Esophagus (tissue), 2 donors: ENCODE data around the gene ENGASE. TPM values are rescaled to one million over a fixed set of nuclear protein-coding genes. Genes with fewer than 3 reads are reported as not detected.
"Not testable (repeated sequence)": the region's sequence is repeated elsewhere in the genome, so short reads cannot be mapped to it uniquely, and the experiment has no call there.

Experiments
- H3K27ac ChIP-seq, 2 donors: one replicate each; pipeline ENCODE4 v1.5.1; 2013; ENCODE audit warnings: low read depth in 2 of 2, mild to moderate bottlenecking in 2 of 2, inconsistent platforms in 1 of 2, low read length in 1 of 2, moderate library complexity in 1 of 2
- H3K27me3 ChIP-seq, 2 donors: one replicate each; pipeline ENCODE4 v1.6.1; 2013; ENCODE audit warnings: low read length in 2 of 2, control low read depth in 1 of 2, mild to moderate bottlenecking in 1 of 2; ENCODE audit not compliant: insufficient read depth in 2 of 2, control insufficient read depth in 1 of 2
- H3K36me3 ChIP-seq, 2 donors: one replicate each; pipeline ENCODE4 v1.6.1; 2013; ENCODE audit warnings: low read length in 1 of 2; ENCODE audit not compliant: control insufficient read depth in 2 of 2, insufficient read depth in 2 of 2
- H3K4me1 ChIP-seq, 2 donors: one replicate each; pipeline ENCODE4 v1.6.1; 2013; ENCODE audit warnings: low read length in 1 of 2; ENCODE audit not compliant: control insufficient read depth in 2 of 2, insufficient read depth in 2 of 2
- H3K4me3 ChIP-seq, 2 donors: one replicate each; pipeline ENCODE4 v1.5.1; 2013; ENCODE audit warnings: low read length in 2 of 2, mild to moderate bottlenecking in 2 of 2, low read depth in 1 of 2, moderate library complexity in 1 of 2
- H3K9me3 ChIP-seq, 2 donors: one replicate each; pipeline ENCODE4 v1.6.1; 2013; ENCODE audit warnings: mild to moderate bottlenecking in 2 of 2, low read depth in 1 of 2, low read length in 1 of 2, moderate library complexity in 1 of 2; ENCODE audit not compliant: control insufficient read depth in 2 of 2, insufficient read depth in 1 of 2
- WGBS, 2 donors: extraction: QIAGEN DNeasy Blood & Tissue Kit; methylation state at CpG; one replicate each; pipeline ENCODE4 v1.1.7; 2013; 5-methylcytosine and 5-hydroxymethylcytosine counted together
- polyA plus RNA-seq, 2 donors: library from polyadenylated mRNA; stranded (reverse); fragments of 200-250 nt; gene quantifications; one replicate each; pipeline ENCODE4 v1.2.3, GENCODE V29; 2013
- donor health status: healthy with polysubstance abuse.
- donor health status: Bipolar disorder and iron deficiency.

The ENGASE gene
- polyA plus RNA-seq, 2 donors: 10.6 to 31.7 TPM

DNA sequence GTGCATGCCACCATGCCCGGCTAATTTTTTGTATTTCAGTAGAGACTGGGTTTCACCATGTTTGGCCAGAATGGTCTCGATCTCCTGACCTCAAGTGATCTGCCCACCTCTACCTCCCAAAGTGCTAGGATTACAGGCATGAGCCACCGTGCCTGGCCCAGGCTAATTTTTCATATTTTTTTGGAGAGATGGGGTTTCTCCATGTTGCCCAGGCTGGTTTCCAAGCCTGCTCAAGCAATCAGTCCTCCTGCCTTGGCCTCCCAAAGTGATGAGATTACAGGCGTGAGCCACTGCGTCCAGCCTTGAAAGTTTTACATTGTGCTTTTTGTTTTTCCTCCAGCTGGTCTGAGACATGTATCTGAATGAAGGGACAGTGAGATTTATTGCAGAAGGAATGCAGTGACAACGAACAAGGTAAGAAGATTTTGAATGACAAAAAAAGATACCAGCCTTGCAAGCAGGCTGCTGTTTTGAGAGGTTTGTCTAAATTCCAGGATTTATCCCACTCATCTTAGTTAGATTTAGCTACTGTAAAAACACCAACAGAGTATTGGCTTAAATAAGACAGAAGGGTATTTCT lies 3.4 kb upstream of the ENGASE start:
- no peaks in the 10 kb centered on the region for H3K9me3 ChIP-seq
- WGBS, 2 donors: 83 to 90% methylated on average over 6 of the region's 6 CpGs
- H3K27ac ChIP-seq: no peak overlapping the region
- no peaks in the 10 kb centered on the region for H3K36me3 ChIP-seq
- no peak overlapping the region for H3K4me3 ChIP-seq
- H3K4me1 ChIP-seq: no peaks in the 10 kb centered on the region
- no peaks in the 10 kb centered on the region for H3K27me3 ChIP-seq

DNA sequence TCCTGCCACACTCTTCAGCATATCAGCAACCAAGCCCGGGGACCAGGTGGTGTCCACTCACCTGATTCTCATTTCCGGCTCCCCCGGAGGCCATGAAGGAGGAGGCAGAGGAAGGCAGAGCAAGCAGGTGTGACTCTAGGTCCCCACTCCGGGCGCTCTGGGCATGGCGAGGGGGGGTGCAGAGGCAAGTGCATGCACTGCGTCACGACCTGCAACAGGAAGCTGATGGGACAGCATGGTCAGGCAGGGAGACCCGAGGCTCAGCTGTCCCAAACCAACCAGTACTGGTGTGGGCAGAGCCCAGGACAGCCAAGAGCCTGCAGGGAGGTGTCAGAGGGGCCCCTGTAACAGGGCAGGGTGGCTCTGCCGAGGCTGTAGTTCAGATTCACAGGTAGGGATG lies 2.1 kb upstream of the ENGASE start:
- Histone ChIP-seq H3K4me3 (no peak overlapping the region), H3K27me3 (no peaks in the 10 kb centered on the region), H3K4me1 (no peaks in the 10 kb centered on the region), H3K9me3 (no peaks in the 10 kb centered on the region), H3K27ac (no peak overlapping the region), H3K36me3 (no peaks in the 10 kb centered on the region)
- WGBS, 2 donors: 78 to 90% methylated on average over 10 of the region's 10 CpGs

DNA sequence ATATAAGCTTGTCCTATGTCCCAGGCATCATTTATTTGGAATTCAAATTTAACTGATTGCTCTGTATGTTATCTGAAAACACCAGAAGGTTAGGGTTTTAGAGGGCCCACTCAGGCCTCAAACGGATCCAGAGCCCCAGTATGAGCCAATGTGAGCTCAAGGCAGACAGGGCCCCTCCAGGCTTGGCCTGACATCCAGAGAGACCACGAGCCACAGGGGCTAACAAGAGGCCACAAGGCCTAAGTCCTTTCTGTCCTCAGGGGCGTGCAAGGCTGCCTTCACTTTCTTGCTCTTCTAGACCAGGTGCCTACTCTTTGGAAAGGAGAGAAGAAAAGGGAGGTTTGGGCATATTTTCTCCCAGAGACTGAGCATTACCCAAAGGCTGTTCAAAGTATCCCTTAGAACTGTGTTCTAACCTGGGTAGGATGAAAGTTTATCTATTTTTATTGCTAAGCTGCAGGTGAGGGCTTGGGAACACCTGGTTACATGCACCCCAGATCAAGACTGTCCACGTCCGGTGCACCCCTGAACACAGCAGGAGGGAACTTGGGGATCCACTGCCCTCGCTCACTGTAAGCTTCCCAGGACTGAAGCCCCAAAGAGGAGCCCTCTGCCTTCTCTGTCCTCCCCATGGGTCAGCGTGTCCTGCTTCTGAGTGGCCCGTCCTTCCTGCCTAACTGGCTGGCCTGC lies 1.5 kb upstream of the ENGASE start:
- H3K27ac ChIP-seq: no peak overlapping the region

DNA sequence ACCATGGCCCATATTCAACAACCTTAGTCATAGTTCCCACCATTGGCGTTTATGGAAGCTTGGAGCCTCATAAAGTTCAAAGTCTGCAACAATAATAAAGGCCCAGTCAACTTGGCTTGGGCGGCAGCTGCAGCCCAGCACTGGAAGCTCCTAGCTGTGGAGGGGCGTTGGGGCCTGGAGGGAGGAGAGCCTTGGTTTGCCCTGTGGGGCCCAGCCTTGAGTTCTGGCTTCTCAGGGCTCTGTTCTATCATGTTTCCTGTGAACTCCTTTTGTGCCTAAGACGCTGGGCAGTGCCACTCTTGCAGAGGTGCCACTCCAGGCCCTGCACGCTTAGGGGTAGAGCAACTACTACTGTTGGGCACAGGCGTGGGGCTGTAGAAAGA lies 927 bp upstream of the ENGASE start:
- H3K4me3 ChIP-seq: no peak overlapping the region
- H3K27me3 ChIP-seq: no peaks in the 10 kb centered on the region
- 85 to 88% methylated on average over 6 of the region's 6 CpGs for WGBS, 2 donors
- no peak overlapping the region for H3K27ac ChIP-seq
- no peaks in the 10 kb centered on the region for H3K4me1 ChIP-seq
- no peaks in the 10 kb centered on the region for H3K9me3 ChIP-seq
- peaks cover 0 to 4% of the 10 kb centered on the region in 2 donors for H3K36me3 ChIP-seq

More for the DNA sequence above, 1.5 kb upstream of the ENGASE start:
- 91 to 93% methylated on average over 8 of the region's 8 CpGs for WGBS, 2 donors
- H3K36me3 ChIP-seq: no peaks in the 10 kb centered on the region
- no peaks in the 10 kb centered on the region for H3K9me3 ChIP-seq
- no peaks in the 10 kb centered on the region for H3K4me1 ChIP-seq
- no peaks in the 10 kb centered on the region for H3K27me3 ChIP-seq
- H3K4me3 ChIP-seq: no peak overlapping the region

GRCh38 chr17:79074121-79074648 lies 439 bp upstream of the ENGASE start:
- not testable (repeated sequence) for H3K4me1 ChIP-seq, H3K27me3 ChIP-seq, H3K4me3 ChIP-seq, H3K9me3 ChIP-seq, H3K36me3 ChIP-seq
- peak overlapping the region; percentile 12 to 34 for H3K27ac ChIP-seq
- WGBS, 2 donors: 48 to 52% methylated on average over 22 of the region's 22 CpGs

GRCh38 chr17:79075446-79075750 lies 774 bp downstream of the ENGASE start:
- H3K4me3 ChIP-seq: peak overlapping the region; percentile 76 to 78
- no peaks in the 10 kb centered on the region for H3K4me1 ChIP-seq
- peaks cover 6 to 10% of the 10 kb centered on the region in 2 donors for H3K36me3 ChIP-seq
- H3K27ac ChIP-seq: peak overlapping the region; percentile 82 to 89
- H3K9me3 ChIP-seq: no peaks in the 10 kb centered on the region
- H3K27me3 ChIP-seq: no peaks in the 10 kb centered on the region
- WGBS, 2 donors: 9 to 10% methylated on average over 6 of the region's 6 CpGs

DNA sequence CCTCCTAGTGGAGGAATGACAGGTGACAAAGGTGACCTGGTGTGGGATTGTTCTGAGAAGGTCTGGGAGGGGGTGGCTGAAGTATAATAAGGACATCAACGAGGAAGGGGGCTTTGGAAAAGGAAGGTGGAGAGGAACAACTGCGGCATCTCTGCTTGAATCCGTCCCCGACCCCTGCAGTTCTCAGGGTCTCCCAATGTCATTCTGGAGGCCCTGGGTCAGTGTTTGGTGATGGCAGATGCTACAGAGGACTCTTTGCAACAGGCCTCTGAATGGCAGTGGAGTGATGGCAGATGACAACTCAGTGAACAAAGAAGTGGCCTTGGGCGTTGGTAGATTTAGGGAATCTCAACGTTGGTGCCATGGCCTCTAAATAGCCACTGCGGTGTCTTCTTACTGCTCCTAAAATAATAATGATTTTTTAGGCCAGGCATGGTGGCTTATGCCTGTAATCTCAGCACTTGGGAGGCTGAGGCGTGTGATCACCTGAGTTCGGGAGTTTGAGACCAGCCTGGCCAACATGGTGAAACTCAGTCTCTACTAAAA lies 1.3 kb downstream of the ENGASE start:
- Histone ChIP-seq H3K4me1 (no peaks in the 10 kb centered on the region), H3K4me3 (peak overlapping the region; percentile 76 to 78), H3K9me3 (no peaks in the 10 kb centered on the region), H3K27me3 (no peaks in the 10 kb centered on the region), H3K36me3 (peaks cover 6 to 15% of the 10 kb centered on the region in 2 donors), H3K27ac (no peak overlapping the region)
- WGBS, 2 donors: 84 to 90% methylated on average over 9 of the region's 9 CpGs

- Histone ChIP-seq H3K4me3 (no peak overlapping the region), H3K27ac (no peak overlapping the region), H3K27me3 (no peaks in the 10 kb centered on the region), H3K9me3 (no peaks in the 10 kb centered on the region), H3K36me3 (peaks cover 6 to 18% of the 10 kb centered on the region in 2 donors), H3K4me1 (no peaks in the 10 kb centered on the region)
- WGBS, 2 donors: 71 to 74% methylated on average over 12 of the region's 12 CpGs
These were observed 3.0 kb downstream of the ENGASE start for GRCh38 chr17:79077587-79077986.

DNA sequence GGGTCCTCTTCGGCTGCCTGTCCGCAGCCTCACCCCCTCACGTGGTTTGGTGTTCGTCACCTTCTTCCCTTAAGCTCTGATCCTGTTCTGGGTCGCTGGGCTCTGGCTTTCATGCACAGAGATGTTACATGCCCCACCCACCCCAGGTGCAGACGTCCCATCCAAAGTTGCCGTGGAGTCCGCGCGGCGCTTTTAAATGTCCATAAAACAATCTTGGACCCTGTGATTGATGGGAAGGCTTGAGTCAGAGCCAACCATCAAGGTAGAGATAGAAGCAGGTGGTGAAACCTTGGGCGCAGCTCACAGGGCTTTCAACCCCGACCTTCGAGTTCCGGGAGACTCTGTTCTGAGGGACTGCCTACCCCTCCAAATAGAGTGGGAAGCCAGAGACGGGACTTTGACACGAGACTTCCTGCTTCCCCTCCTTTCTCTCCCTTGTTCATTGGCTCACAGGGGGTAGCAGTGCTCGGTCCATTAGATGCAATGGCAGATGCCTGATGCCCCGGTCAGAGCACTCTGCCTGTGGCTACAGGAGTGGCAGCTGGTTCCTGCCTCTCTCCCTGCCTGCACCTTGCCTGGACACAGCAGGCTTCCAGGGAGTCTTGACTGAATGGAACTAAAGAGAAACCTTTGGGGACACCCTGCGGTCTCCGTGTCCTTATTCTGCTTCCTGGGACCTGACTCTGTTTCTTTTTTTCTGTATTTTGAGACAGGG lies 4.0 kb downstream of the ENGASE start:
- WGBS, 2 donors: 82 to 94% methylated on average over 21 of the region's 21 CpGs
- no peaks in the 10 kb centered on the region for H3K4me1 ChIP-seq
- H3K36me3 ChIP-seq: peaks cover 6 to 23% of the 10 kb centered on the region in 2 donors

More for the DNA sequence above, 4.0 kb downstream of the ENGASE start:
- no peak overlapping the region for H3K27ac ChIP-seq
- H3K4me3 ChIP-seq: no peak overlapping the region
- H3K27me3 ChIP-seq: no peaks in the 10 kb centered on the region
- no peaks in the 10 kb centered on the region for H3K9me3 ChIP-seq
